Activated T-cell treated with anti-CD3 and anti-CD28 coated beads, Interleukin-2, amount 50 U/mL, for 4 hours (primary cell): ENCODE data around the gene CSGALNACT2. TPM values are rescaled to one million over a fixed set of nuclear protein-coding genes. Genes with fewer than 3 reads are reported as not detected.

Experiments
- ATAC-seq, 2 donors: fragments of 200-7000 bp; cut with Tn5 transposase; one replicate each; pipeline ENCODE4 v1.10.0; 2021
- DNase-seq: peaks from one replicate; pipeline ENCODE4 v3.0.0-alpha.2; 2020
- H3K27me3 Mint-ChIP-seq: one replicate; pipeline ENCODE4 v1.8.0; 2021; ENCODE audit warnings: low read depth, mixed read lengths
- H3K36me3 Mint-ChIP-seq: one replicate; pipeline ENCODE4 v1.8.0; 2022; ENCODE audit warnings: mixed read lengths; ENCODE audit not compliant: insufficient read depth
- H3K4me1 Mint-ChIP-seq: one replicate; pipeline ENCODE4 v1.8.0; 2021; ENCODE audit warnings: low read depth, mixed read lengths
- H3K4me3 Mint-ChIP-seq: one replicate; pipeline ENCODE4 v1.8.0; 2021; ENCODE audit warnings: mild to moderate bottlenecking, moderate library complexity, mixed read lengths
- H3K9me3 Mint-ChIP-seq: one replicate; pipeline ENCODE4 v1.8.0; 2021; ENCODE audit warnings: mixed read lengths
- total RNA-seq, 3 donors: library from RNA; stranded (reverse); gene quantifications; one replicate each; pipeline ENCODE4 v1.2.1, GENCODE V29; 2021

Gene CSGALNACT2
- total RNA-seq, 3 donors from 2014 or later, result 14.7 to 19.5 (median 15.5) TPM

GRCh38 chr10:43226851-43227845, 88.9 kb downstream of the CSGALNACT2 start:
- ATAC-seq (no peak), DNase-seq (peak; percentile 3)
- H3K9me3 Mint-ChIP-seq, result no peaks in the 10 kb centered on the region
- peaks cover 48% of the 10 kb centered on the region for H3K4me1 Mint-ChIP-seq
- no peaks in the 10 kb centered on the region for H3K36me3 Mint-ChIP-seq
- H3K27me3 Mint-ChIP-seq, result peaks cover 14% of the 10 kb centered on the region
- H3K4me3 Mint-ChIP-seq, result no peak overlapping the region

GRCh38 chr10:43227911-43228782, 89.9 kb downstream of the CSGALNACT2 start:
- Mint-ChIP-seq H3K36me3 (no peaks in the 10 kb centered on the region), H3K4me3 (peak overlapping the region; percentile 81), H3K27me3 (peaks cover 14% of the 10 kb centered on the region), H3K9me3 (no peaks in the 10 kb centered on the region), H3K4me1 (peaks cover 49% of the 10 kb centered on the region)
- DNase-seq (peak; percentile 1), ATAC-seq (no peak)

GRCh38 chr10:43228783-43229207, 90.5 kb downstream of the CSGALNACT2 start:
- Mint-ChIP-seq H3K4me3 (peak overlapping the region; percentile 81), H3K27me3 (peaks cover 14% of the 10 kb centered on the region), H3K4me1 (peaks cover 49% of the 10 kb centered on the region), H3K36me3 (no peaks in the 10 kb centered on the region), H3K9me3 (no peaks in the 10 kb centered on the region)
- DNase-seq (no peak), ATAC-seq (no peak)

- Mint-ChIP-seq H3K9me3 (no peaks in the 10 kb centered on the region), H3K4me3 (peak overlapping the region; percentile 81), H3K27me3 (peaks cover 14% of the 10 kb centered on the region), H3K4me1 (peaks cover 49% of the 10 kb centered on the region), H3K36me3 (no peaks in the 10 kb centered on the region)
- DNase-seq (peak; percentile 43), ATAC-seq (peak; percentile 61 to 62)
Measured at GRCh38 chr10:43229208-43230061, 91.2 kb downstream of the CSGALNACT2 start.

- Mint-ChIP-seq H3K4me3 (peak overlapping the region; percentile 47), H3K4me1 (peaks cover 44% of the 10 kb centered on the region), H3K36me3 (no peaks in the 10 kb centered on the region), H3K9me3 (no peaks in the 10 kb centered on the region), H3K27me3 (peaks cover 14% of the 10 kb centered on the region)
- DNase-seq (peak; percentile 3), ATAC-seq (no peak)
Measured at GRCh38 chr10:43230101-43230908, 92.1 kb downstream of the CSGALNACT2 start.

- Mint-ChIP-seq H3K36me3 (no peaks in the 10 kb centered on the region), H3K27me3 (peaks cover 14% of the 10 kb centered on the region), H3K4me1 (peaks cover 37% of the 10 kb centered on the region), H3K4me3 (peak overlapping the region; percentile 50), H3K9me3 (no peaks in the 10 kb centered on the region)
- DNase-seq (no peak), ATAC-seq (no peak)
Measured at GRCh38 chr10:43230909-43231522, 92.8 kb downstream of the CSGALNACT2 start.

- DNase-seq (peak; percentile 9), ATAC-seq (no peak)
- Mint-ChIP-seq H3K36me3 (no peaks in the 10 kb centered on the region), H3K9me3 (no peaks in the 10 kb centered on the region), H3K27me3 (peaks cover 11% of the 10 kb centered on the region), H3K4me3 (peak overlapping the region; percentile 50), H3K4me1 (peaks cover 34% of the 10 kb centered on the region)
Measured at GRCh38 chr10:43231523-43232078, 93.4 kb downstream of the CSGALNACT2 start.

- DNase-seq, result peak; percentile 2
- H3K36me3 Mint-ChIP-seq, result no peaks in the 10 kb centered on the region
- H3K27me3 Mint-ChIP-seq, result peaks cover 7% of the 10 kb centered on the region
- H3K4me1 Mint-ChIP-seq, result peaks cover 20% of the 10 kb centered on the region
- no peak overlapping the region for H3K4me3 Mint-ChIP-seq
- no peak for ATAC-seq
- no peaks in the 10 kb centered on the region for H3K9me3 Mint-ChIP-seq
Measured at GRCh38 chr10:43233601-43234430, 95.6 kb downstream of the CSGALNACT2 start.

- peaks cover 8% of the 10 kb centered on the region for H3K27me3 Mint-ChIP-seq
- H3K4me1 Mint-ChIP-seq, result peaks cover 16% of the 10 kb centered on the region
- H3K36me3 Mint-ChIP-seq, result no peaks in the 10 kb centered on the region
- peaks cover 5% of the 10 kb centered on the region for H3K9me3 Mint-ChIP-seq
- DNase-seq, result peak; percentile 0
- no peak overlapping the region for H3K4me3 Mint-ChIP-seq
- no peak for ATAC-seq
Measured at GRCh38 chr10:43234471-43235041, 96.3 kb downstream of the CSGALNACT2 start.
